ENCODE measurements around the gene GPC2.
"Not testable (repeated sequence)": the region's sequence is repeated elsewhere in the genome, so short reads cannot be mapped to it uniquely, and the experiment has no call there.

GPC2 gene

GRCh38 chr7:100156331-100157068, 20.7 kb downstream of the GPC2 start:
- DNase-seq (ENCODE audit: low read depth, low spot score), result peak; percentile 32
- H3K4me3 ChIP-seq (ENCODE audit: low read length), result peak overlapping the region; percentile 15; the same call in 1 of the 2 replicates

- DNase-seq (ENCODE audit: low read depth, low spot score), result no peak
- H3K4me3 ChIP-seq (ENCODE audit: low read length), result no peak overlapping the region
These were observed 21.4 kb downstream of the GPC2 start for GRCh38 chr7:100155553-100156317.

DNA sequence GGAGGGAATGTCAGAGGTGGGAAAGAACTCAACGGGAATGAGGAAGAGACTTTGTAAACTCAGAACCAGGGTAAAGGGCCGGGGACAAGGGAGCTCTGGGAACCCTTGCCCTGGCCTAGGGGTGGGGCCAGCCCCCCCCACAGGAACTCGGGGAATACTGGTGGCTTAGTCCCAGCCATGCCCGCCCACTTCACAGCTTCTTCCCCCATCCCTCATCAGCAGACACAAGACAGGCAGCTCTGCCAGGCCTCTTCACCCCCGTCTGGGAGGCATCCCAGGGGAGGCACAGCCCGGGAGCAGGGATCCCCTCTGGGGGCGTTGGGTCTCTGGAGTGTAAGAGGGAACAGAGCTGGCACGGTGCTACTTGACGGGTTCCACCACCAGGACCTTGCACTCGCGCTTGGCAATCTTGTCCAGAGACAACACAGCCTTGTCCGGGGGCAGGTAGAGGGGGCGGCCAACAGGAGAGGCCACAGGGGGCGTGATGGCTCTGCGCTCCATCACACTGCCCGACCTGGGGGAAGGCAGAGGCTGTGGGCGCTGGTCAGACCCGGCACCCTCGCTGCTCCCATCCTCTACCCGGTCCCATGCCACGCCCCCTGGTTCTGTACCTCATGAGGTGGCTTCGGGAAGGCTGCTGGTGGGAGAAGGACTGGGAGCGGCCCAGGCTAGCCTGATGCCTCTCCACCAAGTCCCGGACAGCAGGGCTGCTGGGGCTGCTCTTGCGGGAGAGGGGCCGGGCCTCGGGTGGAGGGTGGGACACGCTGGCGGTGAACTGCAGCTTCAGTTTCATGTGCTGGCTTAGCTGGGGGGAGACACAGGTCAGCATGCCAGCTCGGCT, 22.3 kb downstream of the GPC2 start:
- no peak overlapping the region for H3K4me3 ChIP-seq (ENCODE audit: low read length)
- DNase-seq (ENCODE audit: low read depth, low spot score), result no peak

- H3K4me3 ChIP-seq (ENCODE audit: low read length), result no peak overlapping the region
- no peak for DNase-seq (ENCODE audit: low read depth, low spot score)
These were observed 23.3 kb downstream of the GPC2 start for GRCh38 chr7:100153708-100154535.

DNA sequence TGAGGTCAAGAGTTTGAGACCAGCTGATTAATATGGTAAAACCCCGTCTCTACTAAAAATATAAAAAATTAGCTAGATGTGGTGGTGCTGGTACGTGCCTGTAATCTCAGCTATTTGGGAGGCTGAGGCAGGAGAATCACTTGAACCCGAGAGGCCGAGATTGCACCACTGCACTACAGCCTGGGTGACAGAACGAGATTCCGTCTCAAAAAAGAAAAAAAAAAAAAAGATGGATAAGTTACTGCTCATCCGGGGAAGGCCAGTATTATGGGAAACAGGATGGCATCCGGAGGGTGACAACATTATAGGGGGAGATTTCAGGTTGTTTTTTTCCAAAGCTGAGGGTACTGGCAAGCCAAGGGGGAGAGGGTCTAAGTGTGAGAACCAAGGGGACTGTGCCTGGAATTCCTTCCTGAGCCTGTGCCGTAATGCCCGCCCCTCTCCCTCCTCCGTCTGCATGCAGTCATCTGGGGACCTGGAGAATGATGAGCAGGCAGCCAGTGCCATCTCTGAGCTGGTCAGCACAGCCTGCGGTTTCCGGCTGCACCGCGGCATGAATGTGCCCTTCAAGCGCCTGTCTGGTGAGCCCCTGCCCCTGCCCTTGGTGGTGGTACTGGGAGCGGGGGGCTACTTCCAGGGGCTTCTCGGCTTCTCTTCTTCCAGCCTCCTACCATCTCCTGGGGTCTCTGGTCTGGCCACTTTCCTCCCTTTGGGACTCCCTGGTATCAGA, 24.1 kb downstream of the GPC2 start:
- H3K4me3 ChIP-seq (ENCODE audit: low read length), result no peak overlapping the region
- DNase-seq (ENCODE audit: low read depth, low spot score), result no peak

DNA sequence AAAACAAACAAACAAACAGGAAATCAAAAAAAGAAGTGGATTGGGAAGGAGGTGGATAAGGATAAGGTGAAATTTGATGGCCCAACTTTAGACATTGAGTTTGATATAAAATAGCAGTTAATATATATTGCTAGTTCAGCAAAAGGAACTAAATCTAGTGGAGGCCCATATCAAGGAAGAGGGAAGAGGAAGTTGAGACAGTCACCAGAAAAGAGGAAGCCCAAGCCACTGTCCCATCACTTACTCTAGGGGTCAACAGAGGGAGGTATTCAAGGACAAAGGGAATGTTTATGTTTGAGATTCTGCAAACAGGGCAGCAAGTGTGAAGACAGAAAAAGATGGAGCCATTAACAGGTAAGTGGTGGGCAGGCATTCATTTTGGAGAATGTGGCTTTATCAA, 24.8 kb downstream of the GPC2 start:
- H3K4me3 ChIP-seq (ENCODE audit: low read length), result no peak overlapping the region
- DNase-seq (ENCODE audit: low read depth, low spot score), result no peak

DNA sequence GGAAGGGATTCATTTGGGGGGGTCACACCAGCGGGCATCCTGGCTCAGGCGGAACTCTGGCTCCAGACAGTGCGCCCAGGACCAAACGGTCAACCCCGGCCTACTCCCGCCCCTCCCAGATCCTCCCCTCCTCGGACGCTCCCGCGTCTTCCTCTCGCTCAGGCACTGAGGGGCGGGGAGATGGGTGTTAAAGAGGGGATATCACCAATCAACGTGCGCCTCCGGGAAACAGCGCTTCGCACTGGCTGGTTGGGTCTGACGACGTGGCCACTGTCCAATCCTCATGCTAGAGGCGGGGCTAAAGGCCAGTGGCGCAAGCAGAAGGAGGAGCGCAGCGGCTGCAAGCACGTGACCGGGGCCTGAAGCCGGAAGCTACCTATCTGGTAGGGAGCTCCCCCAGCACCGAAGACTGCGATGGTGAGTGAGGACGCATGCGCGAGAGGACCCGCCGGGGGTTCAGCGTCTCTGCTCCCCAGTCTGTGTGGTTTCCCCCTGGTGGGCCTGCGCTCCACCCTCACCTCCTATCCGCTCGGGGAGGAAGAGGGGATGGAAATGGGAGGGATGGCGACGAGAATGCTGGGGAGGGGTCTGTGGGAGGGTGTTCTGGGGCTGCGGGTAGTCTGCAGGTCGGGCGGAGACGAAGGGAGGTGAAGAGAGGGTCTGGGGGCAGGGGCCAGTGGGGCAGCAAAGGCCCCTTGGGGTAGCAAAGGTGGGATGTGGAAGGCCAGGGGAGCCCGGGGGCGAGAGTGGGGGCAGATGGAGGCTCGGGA, 28.4 kb downstream of the GPC2 start, which contains the start of gene LAMTOR4:
LAMTOR4 (plus strand) TSS at position 360 of the 770 bp plus-strand sequence; CDS start at position 415, 55 bp downstream.
- H3K4me3 ChIP-seq (ENCODE audit: low read length), result peak within 1 kb of the TSS; percentile 86
- DNase-seq (ENCODE audit: low read depth, low spot score), result peak; percentile 99

DNA sequence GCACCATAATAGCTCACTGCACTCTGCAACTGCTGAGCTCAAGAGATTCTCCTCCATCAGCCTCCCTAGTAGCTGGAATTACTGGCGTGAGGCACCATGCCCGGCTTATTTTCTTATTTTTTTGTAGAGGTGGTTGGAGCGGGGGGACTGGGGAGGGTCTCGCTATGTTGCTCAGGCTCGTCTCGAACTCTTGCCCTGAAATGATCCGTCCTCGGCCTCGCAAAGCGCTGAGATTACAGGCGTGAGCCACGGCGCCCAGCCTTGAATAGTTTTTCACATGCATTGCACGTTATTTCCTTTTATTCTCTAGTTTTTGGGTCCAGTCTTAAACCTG, 29.0 kb downstream of the GPC2 start:
- DNase-seq (ENCODE audit: low read depth, low spot score), result no peak
- H3K4me3 ChIP-seq (ENCODE audit: low read length), result peak overlapping the region; percentile 58

GRCh38 chr7:100147278-100147677, 29.9 kb downstream of the GPC2 start:
- no peak overlapping the region for H3K4me3 ChIP-seq (ENCODE audit: low read length)
- no peak for DNase-seq (ENCODE audit: low read depth, low spot score)

DNA sequence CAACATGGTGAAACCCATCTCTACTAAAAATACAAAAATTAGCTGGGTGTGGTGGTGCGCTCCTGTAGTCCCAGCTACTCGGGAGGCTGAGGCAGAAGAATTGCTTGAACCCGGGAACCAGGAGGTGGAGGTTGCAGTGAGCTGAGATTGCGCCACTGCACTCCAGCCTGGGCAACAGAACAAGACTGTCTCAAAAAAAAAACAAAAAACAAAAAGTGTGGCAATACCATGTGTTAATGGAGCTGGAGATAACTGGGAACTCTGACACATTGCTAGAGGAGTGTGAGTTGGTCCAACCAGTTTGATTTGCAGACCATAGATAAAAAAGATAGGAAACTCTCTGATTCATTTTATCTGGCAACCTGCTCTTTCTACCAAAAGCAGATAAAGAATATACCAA, 30.8 kb downstream of the GPC2 start:
- DNase-seq (ENCODE audit: low read depth, low spot score); H3K4me3 ChIP-seq (ENCODE audit: low read length): not testable (repeated sequence)

DNA sequence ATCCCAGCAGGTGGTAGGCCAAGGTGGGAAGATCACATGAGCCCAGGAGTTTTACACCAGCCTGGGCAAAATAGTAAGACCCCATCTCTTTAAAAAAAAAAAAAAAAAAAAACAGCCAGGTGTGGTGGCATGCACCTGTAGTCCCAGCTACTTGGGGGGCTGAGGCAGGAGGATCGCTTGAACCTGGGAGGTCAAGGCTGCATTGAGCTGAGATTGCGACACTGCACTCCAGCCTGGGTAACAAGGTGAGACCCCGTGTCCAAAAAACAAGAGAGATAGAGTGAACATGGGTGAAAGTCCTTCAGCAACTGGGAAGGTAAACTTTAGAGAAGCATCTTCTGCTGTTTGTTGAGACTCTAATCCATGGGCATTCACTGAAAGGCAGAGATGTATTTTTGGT, 34.7 kb downstream of the GPC2 start:
- H3K4me3 ChIP-seq (ENCODE audit: low read length), result no peak overlapping the region
- no peak for DNase-seq (ENCODE audit: low read depth, low spot score)

- DNase-seq (ENCODE audit: low read depth, low spot score), result no peak
- no peak overlapping the region for H3K4me3 ChIP-seq (ENCODE audit: low read length)
These were observed 35.6 kb downstream of the GPC2 start for GRCh38 chr7:100141555-100141949.

DNA sequence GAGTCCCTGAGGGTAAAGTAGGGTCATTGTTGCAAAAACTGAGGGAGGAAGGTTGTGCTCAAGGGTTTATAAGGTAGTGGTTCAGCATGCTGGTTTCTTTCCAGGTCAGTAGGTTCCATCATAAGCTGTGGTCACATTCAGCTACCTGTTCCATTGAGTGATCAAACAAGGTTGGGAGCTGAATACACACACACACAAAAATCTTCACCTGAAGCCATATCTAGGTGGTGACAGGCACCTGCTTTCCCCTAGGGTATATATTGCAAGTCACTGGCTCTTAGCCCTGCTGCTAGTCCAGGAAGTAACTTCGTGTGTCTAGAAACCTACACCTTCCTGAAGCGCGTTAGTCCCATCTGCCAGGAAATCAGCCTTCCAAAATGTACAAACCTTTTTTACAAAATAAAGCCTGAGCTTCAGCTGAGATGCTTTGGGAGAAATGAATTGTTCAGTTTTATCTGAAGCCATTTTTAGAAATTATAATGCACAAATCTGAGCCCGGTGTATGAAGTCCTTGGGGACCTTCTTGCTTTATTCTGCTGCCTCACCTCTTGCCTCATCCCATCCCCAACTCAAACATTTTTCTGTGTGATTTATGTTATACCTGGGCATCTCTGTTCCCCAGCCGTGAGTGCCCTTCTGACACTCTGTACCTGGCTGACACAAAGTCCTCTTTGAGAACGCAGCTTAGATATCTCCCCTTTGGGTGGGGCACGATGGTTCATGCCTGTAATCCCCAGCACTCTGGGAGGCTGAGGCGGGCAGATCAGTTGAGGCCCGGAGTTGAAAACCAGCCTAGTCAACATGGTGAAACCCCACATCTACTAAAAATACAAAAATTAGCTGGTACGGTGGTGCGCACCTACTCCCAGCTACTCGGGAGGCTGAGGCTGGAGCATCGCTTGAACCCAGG, 39.1 kb downstream of the GPC2 start:
- no peak overlapping the region for H3K4me3 ChIP-seq (ENCODE audit: low read length)
- DNase-seq (ENCODE audit: low read depth, low spot score), result no peak

- H3K4me3 ChIP-seq (ENCODE audit: low read length), result no peak overlapping the region
- DNase-seq (ENCODE audit: low read depth, low spot score), result peak; percentile 64
These were observed 44.5 kb downstream of the GPC2 start for GRCh38 chr7:100132697-100133151.

GRCh38 chr7:100132126-100132525, 45.1 kb downstream of the GPC2 start:
- H3K4me3 ChIP-seq (ENCODE audit: low read length), result no peak overlapping the region
- DNase-seq (ENCODE audit: low read depth, low spot score), result no peak

DNA sequence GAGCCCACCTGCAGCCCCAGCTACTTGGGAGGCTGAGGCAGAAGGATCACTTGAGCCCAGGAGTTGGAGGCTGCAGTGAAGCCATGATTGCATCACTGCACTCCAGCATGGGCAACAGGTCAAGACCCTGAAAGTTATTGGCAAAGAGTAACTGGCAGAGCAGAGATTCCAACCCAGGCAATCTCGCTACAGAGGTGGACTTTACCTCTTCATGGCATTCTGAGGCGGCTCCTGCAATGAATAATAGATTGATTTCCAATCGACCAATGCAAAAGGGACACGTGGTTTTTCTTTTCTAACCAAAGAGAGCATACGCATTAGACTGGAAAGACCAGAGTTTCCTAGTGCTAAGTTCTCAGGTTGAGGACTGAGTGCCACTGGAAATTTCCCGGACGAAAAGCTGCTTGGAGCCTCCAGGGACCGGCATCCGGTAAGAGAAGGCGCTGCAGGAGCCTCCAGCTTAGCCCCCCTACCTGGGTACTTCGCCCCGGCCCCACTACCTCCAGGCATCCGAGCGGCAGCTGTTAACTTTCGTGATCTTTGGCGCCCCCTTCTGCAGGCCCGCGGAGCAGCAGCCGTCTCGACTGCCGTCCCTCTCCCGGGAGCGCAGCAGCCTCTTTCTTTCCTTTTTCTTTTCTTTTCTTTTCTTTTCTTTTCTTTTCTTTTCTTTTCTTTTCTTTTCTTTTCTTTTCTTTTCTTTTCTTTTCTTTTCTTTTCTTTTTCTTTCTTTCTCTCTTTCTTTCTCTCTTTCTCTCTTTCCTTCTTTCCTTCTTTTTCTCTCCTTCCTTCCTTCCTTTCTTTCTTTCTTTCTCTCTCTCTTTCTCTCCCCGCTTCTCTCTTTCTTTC, 46.4 kb downstream of the GPC2 start:
- peak; percentile 44 for DNase-seq (ENCODE audit: low read depth, low spot score)
- H3K4me3 ChIP-seq (ENCODE audit: low read length), result peak overlapping the region; percentile 27
